A549 (cell line): ENCODE results near the gene TUBD1.

Source experiments
- CTCF ChIP-seq: fragments of >200 bp; sonication (Bioruptor Twin); formaldehyde crosslinking; IDR thresholded peaks from 3 replicates; pipeline ENCODE4 v1.5.1; 2016
- FOXS1 ChIP-seq: fragments of 250-450 bp; sonication (Bioruptor Pico); IDR thresholded peaks from 2 replicates; pipeline ENCODE4 v1.5.0; 2020; ENCODE audit warnings: mild to moderate bottlenecking, moderate library complexity

DNA sequence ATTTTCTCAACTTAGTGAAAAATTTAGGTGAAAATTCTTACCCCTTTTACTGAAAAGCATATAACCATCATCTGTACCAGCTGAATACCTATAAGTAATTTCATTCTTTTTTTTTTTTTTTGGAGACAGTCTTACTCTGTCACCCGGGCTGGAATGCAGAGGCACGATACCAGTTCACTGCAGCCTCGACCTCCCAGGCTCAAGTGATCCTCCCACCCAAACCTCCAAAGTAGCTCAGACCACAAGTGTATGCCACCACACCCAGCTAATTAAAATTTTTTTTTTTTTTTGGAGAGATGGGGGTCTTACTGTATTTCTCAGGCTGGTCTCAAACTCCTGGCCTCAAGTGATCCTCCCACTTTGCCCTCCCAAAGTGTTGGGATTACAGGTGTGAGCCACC is 33.8 kb downstream of the TUBD1 start:
- TF ChIP-seq FOXS1 (no peak), CTCF (no peak)
